ENCODE results near the gene SORL1. TPM values are rescaled to one million over a fixed set of nuclear protein-coding genes. Genes with fewer than 3 reads are reported as not detected.

SORL1 gene
- total and polyA plus RNA-seq, 3 experiments from 2014 or later = 44.5 to 220 (median 46.9) TPM

DNA sequence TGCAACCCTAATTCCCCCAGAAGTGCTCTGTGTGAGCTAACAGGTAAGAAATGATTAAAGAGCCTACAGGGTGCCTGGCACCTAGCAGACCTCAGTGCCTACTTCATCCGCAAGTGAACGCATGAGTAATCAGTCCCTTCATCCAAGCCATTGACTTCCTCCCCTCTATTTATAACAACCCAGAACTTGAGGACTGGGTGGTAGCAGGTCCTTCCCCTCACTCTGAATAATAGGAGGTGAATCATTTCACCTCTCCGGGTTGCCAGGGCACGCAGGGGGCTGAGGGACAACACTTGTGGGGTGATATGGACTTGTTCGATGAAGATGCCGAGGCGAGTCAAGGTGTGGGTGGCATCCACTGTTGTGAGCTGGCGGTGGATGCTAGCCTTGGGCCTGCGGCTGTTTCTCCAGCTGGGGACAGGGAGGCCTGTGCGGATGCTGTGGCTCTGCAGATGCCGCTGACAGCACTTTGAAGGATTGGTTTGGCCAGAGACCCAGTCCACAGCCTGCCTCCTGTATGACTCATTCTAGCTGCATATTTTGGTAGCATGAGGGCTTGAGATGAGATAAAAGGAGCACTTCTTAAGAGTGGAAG is 12.3 kb downstream of the SORL1 start:
- Mint-ChIP-seq H3K27me3 (no peaks in the 10 kb centered on the region), H3K9me3 (no peaks in the 10 kb centered on the region), H3K4me1 (peaks cover 96 to 99% (median 97%) of the 10 kb centered on the region in 3 donors), H3K36me3 (peaks cover 2 to 12% (median 2%) of the 10 kb centered on the region in 3 donors), H3K4me3 (peak overlapping the region; percentile 64 to 89 (median 77)), H3K27ac (peak overlapping the region; percentile 92 to 98 (median 94))
- ChIA-PET CTCF (interaction anchor here (0.8 to 7.6 kb wide), 3 partner anchors 14 to 136 kb away, joined by 3 to 52 read pairs (median 3); partner anchors contain the start of genes SORL1 and SORL1-AS1), POLR2A (interaction anchor here (2.0 kb wide), 1 partner anchor 13 kb away, joined by 15 read pairs; the partner anchor contains the start of genes SORL1 and SORL1-AS1)
- Histone ChIP-seq H3K27me3 (ENCODE audit: insufficient read depth, low read length, poor library complexity, severe bottlenecking) (no peaks in the 10 kb centered on the region), H3K4me3 (ENCODE audit: low read length) (peak overlapping the region; percentile 9), H3K9me3 (ENCODE audit: low read length) (no peaks in the 10 kb centered on the region), H3K27ac (ENCODE audit: low read depth, low read length) (peak overlapping the region; percentile 39), H3K4me1 (ENCODE audit: insufficient read depth, low read length) (peaks cover 99% of the 10 kb centered on the region), H3K36me3 (ENCODE audit: insufficient read depth, low read length) (no peaks in the 10 kb centered on the region)
- DNase-seq = peak; percentile 53 to 86 (median 61)

DNA sequence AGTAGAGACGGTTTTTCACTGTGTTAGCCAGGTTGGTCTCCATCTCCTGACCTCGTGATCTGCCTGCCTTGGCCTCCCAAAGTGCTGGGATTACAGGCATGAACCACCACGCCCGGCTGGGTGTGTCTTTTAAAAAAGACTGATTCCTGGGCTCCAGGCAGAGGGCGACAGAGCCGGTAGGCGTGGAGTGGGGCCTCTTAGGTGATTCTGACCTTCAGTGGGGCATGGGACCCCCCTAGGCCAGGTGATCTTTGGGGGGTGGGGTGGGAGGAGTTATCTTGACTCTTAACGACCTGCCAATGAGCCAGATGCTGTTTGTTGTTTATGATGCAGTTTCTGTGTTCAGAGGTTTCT is 13.6 kb downstream of the SORL1 start:
- CTCF ChIA-PET = interaction anchor here (1.1 to 7.6 kb wide), 5 partner anchors 10 to 99 kb away, joined by 3 to 52 read pairs (median 3); partner anchors contain the start of genes SORL1 and SORL1-AS1
- POLR2A ChIA-PET = interaction anchor here (1.3 to 2.0 kb wide), 2 partner anchors 14 to 16 kb away, joined by 4 to 15 read pairs; partner anchors contain the start of genes SORL1 and SORL1-AS1
- Histone ChIP-seq H3K9me3 (ENCODE audit: low read length) (no peaks in the 10 kb centered on the region), H3K27ac (ENCODE audit: low read depth, low read length) (no peak overlapping the region), H3K27me3 (ENCODE audit: insufficient read depth, low read length, poor library complexity, severe bottlenecking) (no peaks in the 10 kb centered on the region), H3K36me3 (ENCODE audit: insufficient read depth, low read length) (peaks cover 10% of the 10 kb centered on the region), H3K4me3 (ENCODE audit: low read length) (no peak overlapping the region), H3K4me1 (ENCODE audit: insufficient read depth, low read length) (peaks cover 99% of the 10 kb centered on the region)
- H3K4me3 Mint-ChIP-seq = peak overlapping the region; percentile 67 to 89 (median 81)
- no peaks in the 10 kb centered on the region for H3K27me3 Mint-ChIP-seq
- H3K27ac Mint-ChIP-seq = peak overlapping the region; percentile 79 to 98 (median 94)
- H3K36me3 Mint-ChIP-seq = peaks cover 3 to 19% (median 5%) of the 10 kb centered on the region in 3 donors
- H3K9me3 Mint-ChIP-seq = no peaks in the 10 kb centered on the region
- peaks cover 95 to 98% (median 96%) of the 10 kb centered on the region in 3 donors for H3K4me1 Mint-ChIP-seq
- DNase-seq = no peak

DNA sequence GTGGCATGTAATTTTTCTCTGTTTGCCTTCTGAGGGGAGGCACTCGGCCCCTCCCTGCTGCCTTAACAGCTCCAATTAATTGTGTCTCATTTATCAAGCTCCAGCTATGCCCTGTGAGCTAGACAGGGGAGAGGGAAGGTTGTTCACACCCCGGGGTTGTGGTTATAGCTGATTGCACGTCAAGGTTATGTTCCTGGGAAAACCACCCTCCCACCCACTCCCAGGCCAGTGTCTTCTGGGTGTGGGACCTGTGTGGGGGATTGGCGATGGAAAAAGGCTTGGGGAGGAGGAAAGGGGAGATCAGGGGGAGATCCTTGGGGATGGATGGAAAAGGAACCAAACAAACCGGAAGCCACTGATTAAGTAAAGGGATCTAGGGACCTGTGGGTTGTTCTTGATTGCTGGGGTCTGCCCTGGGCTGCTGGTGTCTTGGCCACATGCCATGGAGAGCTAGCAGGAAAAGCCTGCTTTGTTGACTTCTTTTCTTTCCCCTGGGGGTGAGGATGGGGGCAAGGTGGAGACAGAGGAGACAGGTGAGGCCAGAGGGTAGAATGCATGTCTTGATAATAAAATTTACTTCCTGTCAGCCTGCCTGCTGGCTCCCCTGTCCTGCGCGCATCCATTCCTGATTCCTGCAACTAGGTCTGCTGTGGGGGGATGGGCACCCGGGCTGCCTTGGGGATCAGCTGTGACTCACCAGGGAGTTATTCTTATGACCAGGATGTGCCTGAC is 14.1 kb downstream of the SORL1 start:
- Histone ChIP-seq H3K9me3 (ENCODE audit: low read length) (no peaks in the 10 kb centered on the region), H3K27ac (ENCODE audit: low read depth, low read length) (no peak overlapping the region), H3K4me3 (ENCODE audit: low read length) (no peak overlapping the region), H3K27me3 (ENCODE audit: insufficient read depth, low read length, poor library complexity, severe bottlenecking) (no peaks in the 10 kb centered on the region), H3K4me1 (ENCODE audit: insufficient read depth, low read length) (peaks cover 97% of the 10 kb centered on the region), H3K36me3 (ENCODE audit: insufficient read depth, low read length) (peaks cover 15% of the 10 kb centered on the region)
- Mint-ChIP-seq H3K27me3 (no peaks in the 10 kb centered on the region), H3K4me3 (peak overlapping the region; percentile 67 to 89 (median 81)), H3K9me3 (no peaks in the 10 kb centered on the region), H3K4me1 (peaks cover 92 to 98% (median 96%) of the 10 kb centered on the region in 3 donors), H3K36me3 (peaks cover 3 to 24% (median 7%) of the 10 kb centered on the region in 3 donors), H3K27ac (peak overlapping the region; percentile 79 to 98 (median 94))
- DNase-seq = peak in 3 of 5 donors; percentile 12 to 31 (median 26)
- CTCF ChIA-PET = interaction anchor here (1.1 to 3.2 kb wide), 3 partner anchors 10 to 16 kb away, joined by 3 to 17 read pairs (median 3); no protein-coding TSS in a partner anchor
- POLR2A ChIA-PET = interaction anchor here (0.8 to 1.4 kb wide), 3 partner anchors 15 to 18 kb away, joined by 3 to 4 read pairs (median 4); no protein-coding TSS in a partner anchor

DNA sequence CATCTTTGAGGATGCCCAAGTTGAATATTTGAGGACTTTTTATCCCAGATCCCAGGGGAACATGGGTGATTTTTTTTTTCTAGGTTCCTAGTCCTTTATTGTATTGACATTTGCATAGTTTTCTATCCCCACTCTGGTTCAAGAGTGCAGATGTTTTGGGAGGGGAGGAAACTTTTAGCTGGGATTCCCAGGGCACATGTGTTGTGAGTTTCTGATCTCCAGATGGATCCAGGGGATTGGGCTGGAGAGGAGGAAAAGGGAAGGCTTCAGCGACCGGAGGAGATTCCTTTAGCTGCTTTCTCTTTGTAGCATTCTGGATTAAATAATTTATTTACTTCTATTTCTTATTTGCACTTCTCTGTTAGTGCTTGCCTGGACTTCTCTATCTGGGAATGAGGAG is 15.4 kb downstream of the SORL1 start:
- ChIA-PET CTCF (interaction anchor here (0.9 to 3.2 kb wide), 6 partner anchors 10 to 28 kb away, joined by 3 to 17 read pairs (median 4); partner anchors contain the start of genes SORL1 and SORL1-AS1), POLR2A (interaction anchor here (0.7 to 1.4 kb wide), 5 partner anchors 12 to 50 kb away, joined by 3 to 6 read pairs (median 4); partner anchors contain the start of genes SORL1 and SORL1-AS1)
- Mint-ChIP-seq H3K4me3 (peak overlapping the region; percentile 62 to 89 (median 72)), H3K27ac (peak overlapping the region; percentile 79 to 97 (median 94)), H3K4me1 (peaks cover 92 to 98% (median 96%) of the 10 kb centered on the region in 3 donors), H3K9me3 (no peaks in the 10 kb centered on the region), H3K27me3 (no peaks in the 10 kb centered on the region), H3K36me3 (peaks cover 3 to 37% (median 12%) of the 10 kb centered on the region in 3 donors)
- Histone ChIP-seq H3K9me3 (ENCODE audit: low read length) (no peaks in the 10 kb centered on the region), H3K4me1 (ENCODE audit: insufficient read depth, low read length) (peaks cover 97% of the 10 kb centered on the region), H3K36me3 (ENCODE audit: insufficient read depth, low read length) (peaks cover 23% of the 10 kb centered on the region), H3K27me3 (ENCODE audit: insufficient read depth, low read length, poor library complexity, severe bottlenecking) (no peaks in the 10 kb centered on the region), H3K4me3 (ENCODE audit: low read length) (peak overlapping the region; percentile 4), H3K27ac (ENCODE audit: low read depth, low read length) (no peak overlapping the region)
- DNase-seq = no peak

DNA sequence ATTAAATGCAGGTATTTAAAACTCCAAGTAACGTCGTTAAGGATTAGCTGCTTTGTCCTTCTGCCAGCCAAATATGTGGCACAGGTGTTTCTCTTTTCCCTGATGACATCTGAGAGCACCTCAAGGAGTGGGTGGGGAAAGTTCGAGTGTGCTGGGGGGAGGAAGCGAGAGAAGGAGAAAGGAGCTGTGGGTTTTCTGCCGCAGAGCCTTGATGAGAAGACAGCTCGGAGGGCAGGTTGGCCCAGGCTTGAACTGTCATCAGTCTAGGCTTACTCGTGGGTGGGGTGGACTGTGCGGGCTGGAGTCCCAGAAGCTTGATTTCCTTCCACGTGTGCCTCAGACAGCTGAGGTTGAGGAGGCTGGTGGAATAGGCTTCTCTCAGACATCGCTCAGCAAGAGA is 15.9 kb downstream of the SORL1 start:
- peak overlapping the region; percentile 79 to 97 (median 94) for H3K27ac Mint-ChIP-seq
- peak overlapping the region; percentile 62 to 82 (median 72) for H3K4me3 Mint-ChIP-seq
- no peaks in the 10 kb centered on the region for H3K27me3 Mint-ChIP-seq
- peaks cover 92 to 98% (median 96%) of the 10 kb centered on the region in 3 donors for H3K4me1 Mint-ChIP-seq
- Histone ChIP-seq H3K27ac (ENCODE audit: low read depth, low read length) (no peak overlapping the region), H3K9me3 (ENCODE audit: low read length) (no peaks in the 10 kb centered on the region), H3K36me3 (ENCODE audit: insufficient read depth, low read length) (peaks cover 23% of the 10 kb centered on the region), H3K4me1 (ENCODE audit: insufficient read depth, low read length) (peaks cover 97% of the 10 kb centered on the region), H3K4me3 (ENCODE audit: low read length) (no peak overlapping the region), H3K27me3 (ENCODE audit: insufficient read depth, low read length, poor library complexity, severe bottlenecking) (no peaks in the 10 kb centered on the region)
- peak; percentile 59 to 82 (median 71) for DNase-seq
- CTCF ChIA-PET = interaction anchor here (0.9 to 3.2 kb wide), 6 partner anchors 10 to 28 kb away, joined by 3 to 17 read pairs (median 4); partner anchors contain the start of genes SORL1 and SORL1-AS1
- no peaks in the 10 kb centered on the region for H3K9me3 Mint-ChIP-seq
- H3K36me3 Mint-ChIP-seq = peaks cover 3 to 40% (median 12%) of the 10 kb centered on the region in 3 donors
- POLR2A ChIA-PET = interaction anchor here (0.8 to 1.2 kb wide), 3 partner anchors 13 to 17 kb away, joined by 3 to 6 read pairs (median 4); partner anchors contain the start of genes SORL1 and SORL1-AS1

DNA sequence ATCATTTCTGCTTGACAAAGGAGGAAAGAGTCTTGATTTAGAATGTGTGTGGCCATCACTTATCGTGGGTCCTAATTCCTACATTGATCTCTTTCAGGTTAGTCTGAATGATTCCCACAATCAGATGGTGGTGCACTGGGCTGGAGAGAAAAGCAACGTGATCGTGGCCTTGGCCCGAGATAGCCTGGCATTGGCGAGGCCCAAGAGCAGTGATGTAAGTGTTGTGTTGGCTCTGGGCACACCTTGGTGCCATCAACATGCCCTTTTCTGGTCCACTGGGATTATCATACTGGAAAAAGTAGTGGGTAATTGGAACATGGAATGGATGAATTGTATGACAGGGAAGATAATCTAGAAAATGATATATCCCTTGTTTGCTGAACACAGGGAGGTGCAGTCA is 17.8 kb downstream of the SORL1 start:
- Histone ChIP-seq H3K9me3 (ENCODE audit: low read length) (no peaks in the 10 kb centered on the region), H3K4me1 (ENCODE audit: insufficient read depth, low read length) (peaks cover 92% of the 10 kb centered on the region), H3K27ac (ENCODE audit: low read depth, low read length) (no peak overlapping the region), H3K4me3 (ENCODE audit: low read length) (no peak overlapping the region), H3K27me3 (ENCODE audit: insufficient read depth, low read length, poor library complexity, severe bottlenecking) (no peaks in the 10 kb centered on the region), H3K36me3 (ENCODE audit: insufficient read depth, low read length) (peaks cover 28% of the 10 kb centered on the region)
- Mint-ChIP-seq H3K27me3 (no peaks in the 10 kb centered on the region), H3K9me3 (no peaks in the 10 kb centered on the region), H3K4me1 (peaks cover 84 to 96% (median 94%) of the 10 kb centered on the region in 3 donors), H3K27ac (peak overlapping the region in 7 of 8 donors; percentile 27 to 97 (median 93)), H3K36me3 (peaks cover 3 to 56% (median 12%) of the 10 kb centered on the region in 3 donors), H3K4me3 (peak overlapping the region in 3 of 7 donors; percentile 0 to 43 (median 15))
- ChIA-PET CTCF (no interaction called here), POLR2A (no interaction called here)
- no peak for DNase-seq

DNA sequence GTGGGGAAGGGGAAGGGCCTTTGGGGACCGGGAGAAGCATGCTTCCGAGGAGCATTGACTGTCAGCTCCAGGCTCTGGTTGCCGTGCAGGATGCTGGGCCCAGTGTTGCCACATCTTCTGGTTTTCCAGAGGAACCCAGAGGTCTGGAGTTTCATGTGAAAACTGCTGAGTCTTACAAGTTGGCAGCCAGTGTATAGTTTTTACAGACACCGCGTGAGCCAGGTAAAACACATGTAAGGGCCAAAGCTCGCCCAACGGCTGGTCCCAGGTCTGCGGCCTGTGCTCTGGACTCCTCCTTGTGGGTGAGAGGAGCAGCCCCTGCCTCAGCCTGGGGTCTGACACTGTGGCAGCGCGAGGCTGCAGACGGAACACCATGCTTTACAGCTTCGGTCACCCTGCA is 19.1 kb downstream of the SORL1 start:
- H3K9me3 ChIP-seq (ENCODE audit: low read length) = no peaks in the 10 kb centered on the region
- no peak for DNase-seq
- peaks cover 37% of the 10 kb centered on the region for H3K36me3 ChIP-seq (ENCODE audit: insufficient read depth, low read length)
- H3K27me3 Mint-ChIP-seq = no peaks in the 10 kb centered on the region
- H3K4me1 Mint-ChIP-seq = peaks cover 84 to 96% (median 94%) of the 10 kb centered on the region in 3 donors
- POLR2A ChIA-PET = no interaction called here
- H3K27ac ChIP-seq (ENCODE audit: low read depth, low read length) = no peak overlapping the region
- peaks cover 3 to 68% (median 12%) of the 10 kb centered on the region in 3 donors for H3K36me3 Mint-ChIP-seq
- no peaks in the 10 kb centered on the region for H3K27me3 ChIP-seq (ENCODE audit: insufficient read depth, low read length, poor library complexity, severe bottlenecking)
- H3K9me3 Mint-ChIP-seq = no peaks in the 10 kb centered on the region
- peak overlapping the region in 6 of 8 donors; percentile 63 to 93 (median 87) for H3K27ac Mint-ChIP-seq
- peak overlapping the region in 1 of 7 donors; percentile 9 for H3K4me3 Mint-ChIP-seq
- CTCF ChIA-PET = no interaction called here
- H3K4me3 ChIP-seq (ENCODE audit: low read length) = no peak overlapping the region
- peaks cover 84% of the 10 kb centered on the region for H3K4me1 ChIP-seq (ENCODE audit: insufficient read depth, low read length)
